GM18511 (cell line): ENCODE data around the gene AP3M1.
"Not testable (repeated sequence)": the region's sequence is repeated elsewhere in the genome, so short reads cannot be mapped to it uniquely, and the experiment has no call there.

Experiments used
- ATAC-seq: cut with Tn5 transposase; IDR thresholded peaks from one replicate; pipeline ENCODE4 v1.9.1; 2021; ENCODE audit warnings: mild to moderate bottlenecking, moderate library complexity; ENCODE audit not compliant: unreplicated experiment

Gene AP3M1

GRCh38 chr10:74163319-74164068 lies 12.9 kb upstream of the AP3M1 start:
- ATAC-seq = no peak

- no peak for ATAC-seq
Observed at GRCh38 chr10:74160013-74160412, 9.4 kb upstream of the AP3M1 start.

DNA sequence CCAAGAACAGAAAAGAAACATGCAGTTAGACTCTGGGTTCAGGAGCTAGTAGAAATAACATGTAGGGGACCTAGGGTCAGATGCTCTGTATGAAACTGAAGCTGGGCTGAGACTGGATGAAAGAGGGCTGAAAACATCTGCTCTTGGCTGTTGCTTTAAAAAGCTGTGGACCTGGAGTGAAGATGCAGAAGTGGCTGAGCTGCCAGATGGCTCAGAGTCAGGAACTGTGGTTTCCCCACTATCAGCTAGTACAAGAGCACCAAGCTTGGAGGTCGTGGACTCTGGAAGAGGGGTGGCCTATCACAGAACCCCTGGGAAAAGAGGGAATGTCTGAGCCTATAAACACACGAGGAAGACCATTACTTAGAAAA lies 6.3 kb upstream of the AP3M1 start:
- peak; percentile 67 for ATAC-seq

GRCh38 chr10:74153676-74154075 lies 3.0 kb upstream of the AP3M1 start:
- ATAC-seq = no peak

DNA sequence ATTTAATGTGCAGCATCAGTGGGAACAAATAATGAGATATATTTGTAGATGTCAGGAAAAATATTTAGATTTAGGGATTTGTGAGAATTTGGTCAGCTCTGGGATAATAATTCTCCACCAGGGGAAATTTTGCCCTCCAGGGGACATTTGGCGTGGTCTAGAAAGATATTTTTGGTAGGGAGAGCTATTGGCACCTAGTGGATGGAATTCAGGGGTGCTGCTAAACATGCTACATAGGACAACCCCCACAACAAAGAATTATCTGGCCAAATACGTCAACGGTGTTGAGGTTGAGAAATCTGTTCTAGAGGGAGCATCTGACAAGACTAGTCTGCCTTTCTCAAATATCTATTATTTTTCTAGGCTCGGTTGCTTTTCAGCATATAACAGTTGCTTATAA lies 2.5 kb upstream of the AP3M1 start:
- no peak for ATAC-seq

- no peak for ATAC-seq
Observed at GRCh38 chr10:74151879-74152722, 1.5 kb upstream of the AP3M1 start.

- ATAC-seq = peak; percentile 82
Observed at GRCh38 chr10:74150990-74151878, 606 bp upstream of the AP3M1 start, which contains the start of gene ADK. Gene ADK, plus strand, starts transcription at chr10:74151221. Its CDS starts 58 bp downstream, at chr10:74151279.

- ATAC-seq = not testable (repeated sequence)
Observed at GRCh38 chr10:74146980-74147379, 3.6 kb downstream of the AP3M1 start.

DNA sequence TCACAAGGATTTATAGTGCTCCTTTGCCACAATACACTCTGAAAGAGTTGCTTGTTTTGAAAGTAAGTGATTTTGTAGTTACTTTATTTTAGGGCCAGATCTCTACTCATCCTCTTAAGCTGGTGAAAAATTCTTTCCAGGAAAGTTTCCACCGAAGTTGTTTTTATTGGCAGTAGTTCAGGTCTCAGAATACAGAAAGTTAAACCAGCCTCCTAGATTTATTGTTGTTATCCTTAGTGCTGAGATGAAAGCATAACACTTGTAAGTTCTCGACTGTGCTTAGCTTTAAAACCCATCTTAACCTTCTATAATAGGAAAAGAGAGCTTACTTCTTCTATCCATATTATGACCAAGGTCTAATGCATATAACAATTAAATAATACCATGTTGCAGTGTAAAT lies 5.5 kb downstream of the AP3M1 start:
- no peak for ATAC-seq

DNA sequence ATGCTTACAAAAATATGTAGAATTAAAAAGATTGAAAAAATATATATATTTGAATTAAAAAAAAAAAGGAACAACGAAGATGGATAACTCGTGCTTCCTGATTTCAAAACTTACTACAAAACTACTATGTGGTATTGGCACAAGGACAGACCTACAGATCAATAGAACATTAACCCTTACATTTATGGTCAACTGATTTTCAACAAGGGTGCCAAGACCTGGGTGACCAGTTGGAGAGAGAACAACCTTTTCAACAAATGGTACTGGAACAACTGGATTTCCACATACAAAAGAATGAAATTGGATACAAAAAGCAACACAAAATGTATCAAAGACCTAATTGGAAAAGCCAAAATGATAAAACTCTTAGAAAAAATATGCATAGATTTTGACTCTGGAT lies 10.1 kb downstream of the AP3M1 start:
- no peak for ATAC-seq

DNA sequence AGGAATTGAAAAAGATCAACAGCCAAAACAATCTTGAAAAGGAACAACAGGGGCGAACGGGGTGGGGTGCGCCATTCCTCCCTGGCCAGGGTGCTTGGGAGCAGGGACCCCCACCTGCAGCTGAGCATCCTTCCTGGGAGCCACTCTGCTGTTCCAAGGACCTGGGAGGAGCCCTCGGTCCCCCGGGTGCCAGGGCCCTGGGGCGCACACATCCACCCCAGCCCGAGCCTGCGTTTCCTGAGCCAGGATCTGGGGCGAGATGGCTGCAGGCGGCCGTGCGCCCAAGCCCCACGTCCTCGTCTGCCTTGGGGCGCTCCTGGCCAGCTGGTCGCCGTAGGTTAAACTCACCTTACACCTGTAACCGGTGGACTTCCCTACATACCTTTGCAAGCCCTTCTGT lies 10.6 kb downstream of the AP3M1 start:
- no peak for ATAC-seq

DNA sequence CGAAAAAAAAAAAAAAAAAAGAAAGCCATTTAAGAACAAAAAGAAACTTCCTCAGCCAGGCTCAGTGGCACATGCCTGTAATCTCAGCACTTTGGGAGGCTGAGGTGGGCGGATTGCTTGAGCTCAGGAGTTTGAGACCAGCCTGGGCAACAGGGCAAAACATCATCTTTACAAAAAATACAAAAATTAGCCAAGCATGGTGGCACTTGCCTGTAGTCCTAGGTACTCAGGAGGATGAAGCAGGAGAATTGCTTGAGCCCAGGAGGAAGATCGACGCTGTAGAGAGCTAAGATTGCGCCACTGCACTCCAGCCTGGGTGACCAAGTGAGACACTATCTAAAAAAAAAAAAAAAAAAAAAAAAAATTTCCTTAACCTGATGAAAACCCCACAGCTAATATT lies 12.0 kb downstream of the AP3M1 start:
- not testable (repeated sequence) for ATAC-seq

- no peak for ATAC-seq
Observed at GRCh38 chr10:74137992-74138391, 12.6 kb downstream of the AP3M1 start.

- ATAC-seq = no peak
Observed at GRCh38 chr10:74135452-74135851, 15.2 kb downstream of the AP3M1 start.

DNA sequence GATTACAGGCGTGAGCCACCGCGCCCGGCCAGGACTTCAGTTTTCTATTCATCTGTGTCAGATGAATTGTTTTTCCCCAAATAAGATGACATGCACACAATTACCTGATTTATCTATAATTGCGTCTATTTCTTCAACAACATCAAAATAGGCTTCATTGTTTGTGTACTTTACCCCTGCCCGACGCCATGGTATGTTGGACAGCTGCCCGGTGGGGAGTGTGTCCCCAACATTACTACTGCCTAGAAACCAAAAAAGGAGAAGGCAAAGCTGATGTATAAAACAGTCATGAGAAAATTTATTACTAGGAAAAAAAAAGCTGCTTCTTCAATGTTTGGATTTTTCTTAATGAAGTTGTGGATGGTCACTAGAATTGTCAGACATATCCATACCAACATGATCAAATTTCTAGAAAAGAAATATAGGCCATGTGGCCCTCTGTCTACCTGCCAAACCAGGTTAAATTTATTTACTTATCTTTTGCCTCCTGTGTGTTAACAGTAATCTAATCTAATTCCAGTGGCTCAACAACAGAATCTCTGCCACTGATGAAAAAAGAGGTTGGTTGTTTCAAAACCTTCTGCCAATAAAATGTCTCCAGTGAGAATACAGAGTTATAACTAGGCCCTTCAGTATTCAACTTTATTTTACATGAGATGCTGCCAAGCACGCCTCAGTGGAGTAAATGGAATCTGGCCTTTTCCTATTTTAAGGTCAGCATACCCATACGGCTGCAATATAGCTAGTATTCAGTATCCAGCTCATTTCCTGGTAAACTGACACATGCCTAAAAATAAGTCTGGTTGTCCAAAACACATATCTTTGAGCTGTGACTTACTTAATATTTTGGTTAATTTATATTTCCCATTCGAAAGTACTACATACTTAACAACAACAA lies 16.5 kb downstream of the AP3M1 start:
- ATAC-seq = no peak

GRCh38 chr10:74123081-74123480 lies 27.5 kb downstream of the AP3M1 start:
- no peak for ATAC-seq

- ATAC-seq = no peak
Observed at GRCh38 chr10:74122060-74122459, 28.6 kb downstream of the AP3M1 start.

- ATAC-seq = no peak
Observed at GRCh38 chr10:74121368-74121767, 29.3 kb downstream of the AP3M1 start.

DNA sequence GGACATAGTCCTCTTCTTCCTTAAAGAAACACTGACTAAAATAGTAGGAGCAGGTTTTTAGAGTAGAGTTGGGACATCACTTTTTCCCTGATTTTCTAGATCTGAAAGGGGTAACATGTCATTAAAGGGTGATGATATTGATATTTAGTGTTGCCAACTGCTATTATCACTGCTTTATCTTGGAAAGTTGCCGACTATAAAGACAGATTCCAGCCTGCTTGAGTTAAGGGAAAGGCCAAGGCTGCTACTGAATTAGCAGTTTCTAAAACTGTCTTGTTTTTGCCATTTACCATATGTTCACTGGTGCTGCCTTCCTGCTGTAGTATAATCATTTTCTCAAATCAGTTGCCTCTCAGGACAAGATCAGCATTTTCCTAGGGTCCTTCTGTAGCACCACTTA lies 29.7 kb downstream of the AP3M1 start:
- ATAC-seq = no peak

- ATAC-seq = no peak
Observed at GRCh38 chr10:74118804-74119203, 31.8 kb downstream of the AP3M1 start.
